ENCODE data around the gene BNIP2.
A peak's percentile ranks its signal among the peaks of the same experiment; 100 is the strongest.
"Not testable (repeated sequence)": the region's sequence is repeated elsewhere in the genome, so short reads cannot be mapped to it uniquely, and the experiment has no call there.

Gene BNIP2

DNA sequence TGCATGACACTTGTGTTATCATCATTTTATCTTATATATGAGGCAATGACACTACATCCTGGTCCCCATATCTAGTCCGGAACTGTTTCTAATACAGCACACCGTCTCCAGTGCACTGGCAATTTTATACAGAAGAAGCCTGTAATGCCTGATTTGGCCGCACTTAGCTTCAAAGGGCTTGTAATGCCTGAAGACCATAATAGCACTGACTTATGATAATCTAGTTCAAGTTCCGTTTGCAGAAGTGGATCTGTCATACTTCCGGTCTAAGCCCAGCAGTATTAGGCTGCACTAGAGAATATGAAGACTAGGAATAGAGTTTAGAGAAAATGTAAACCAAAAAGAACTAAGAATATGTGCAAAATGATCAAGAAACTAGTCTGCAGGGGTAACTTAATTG lies 1.3 kb downstream of the BNIP2 start:
- DNase-seq = no peak

DNA sequence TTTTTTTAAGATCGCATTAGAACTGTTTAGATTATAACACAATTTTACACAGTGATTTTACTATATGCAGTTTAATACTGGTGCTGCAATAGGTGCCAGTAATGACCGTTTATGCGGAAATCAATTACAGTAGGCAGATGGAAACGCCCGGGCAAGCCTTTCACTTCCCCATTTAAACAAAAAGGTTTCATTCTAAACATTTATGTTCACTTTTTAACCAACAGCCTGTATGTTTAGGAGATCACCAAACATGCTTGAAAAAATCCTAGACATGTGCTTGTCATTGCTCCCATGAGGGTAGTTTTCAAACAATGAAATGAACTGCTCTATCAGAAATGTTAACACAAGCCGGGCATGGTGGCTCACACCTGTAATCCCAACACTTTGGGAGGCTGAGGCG lies 2.7 kb downstream of the BNIP2 start:
- no peak for DNase-seq

DNA sequence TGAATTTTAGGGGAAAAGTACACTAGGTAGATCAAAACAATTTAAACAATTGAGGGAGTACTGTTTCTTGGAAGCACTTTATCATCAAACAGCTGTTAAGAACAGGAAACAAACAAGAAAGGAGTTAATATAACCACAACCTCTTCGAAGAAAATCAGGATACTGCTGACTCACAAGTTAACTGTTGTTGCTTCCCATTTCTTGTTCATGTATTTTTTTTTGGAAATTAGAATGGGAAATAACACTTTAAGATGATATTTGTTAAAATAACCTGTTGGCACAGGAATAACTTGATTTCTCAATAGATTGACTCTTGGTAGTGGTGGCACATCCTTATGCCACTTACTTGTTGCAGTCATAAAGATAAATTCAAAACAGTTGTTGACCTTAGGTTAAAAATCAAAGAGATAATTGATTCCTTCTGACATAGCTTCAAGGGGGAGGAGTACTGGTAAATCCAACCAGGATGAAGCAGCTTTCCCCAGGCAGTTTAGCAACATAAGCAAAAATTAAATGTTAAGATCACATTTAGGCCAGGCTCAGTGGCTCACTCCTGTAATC lies 3.3 kb downstream of the BNIP2 start:
- no peak for DNase-seq

DNA sequence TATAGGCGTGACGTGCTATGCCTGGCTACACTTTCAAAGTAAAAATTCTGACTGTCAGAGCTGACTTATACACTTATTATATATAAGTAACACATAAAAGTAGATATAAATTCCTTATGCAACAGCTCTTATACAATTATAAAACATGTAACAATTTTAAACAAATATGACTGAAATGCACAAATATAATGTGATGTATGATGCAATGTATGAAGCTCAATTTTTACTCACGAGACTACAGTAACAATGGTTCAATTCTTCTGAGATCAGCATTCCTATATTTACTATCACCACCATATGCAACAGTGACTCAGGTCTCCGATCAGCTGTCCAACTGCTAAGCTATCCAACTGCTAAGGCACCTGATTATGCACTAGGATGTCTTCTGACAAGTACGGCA lies 8.2 kb downstream of the BNIP2 start:
- no peak for DNase-seq

DNA sequence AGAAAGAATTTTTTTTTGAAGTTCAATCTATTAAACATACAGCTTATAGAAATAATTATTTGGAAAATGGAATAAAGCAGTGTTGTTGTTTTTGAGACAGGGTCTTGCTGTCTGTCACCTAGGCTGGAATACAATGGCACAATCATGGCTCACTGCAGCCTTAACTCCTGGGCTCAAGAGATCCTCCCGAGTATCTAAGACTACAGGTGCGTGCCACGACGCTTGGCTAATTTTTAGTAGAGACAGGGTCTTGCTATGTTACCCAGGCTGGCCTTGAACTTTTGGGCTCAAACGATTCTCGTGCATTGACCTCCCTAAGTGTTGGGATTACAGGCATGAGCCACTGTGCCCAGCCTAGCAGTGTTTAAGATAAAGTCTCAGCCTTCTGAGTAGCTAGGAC lies 8.8 kb downstream of the BNIP2 start:
- DNase-seq = no peak

DNA sequence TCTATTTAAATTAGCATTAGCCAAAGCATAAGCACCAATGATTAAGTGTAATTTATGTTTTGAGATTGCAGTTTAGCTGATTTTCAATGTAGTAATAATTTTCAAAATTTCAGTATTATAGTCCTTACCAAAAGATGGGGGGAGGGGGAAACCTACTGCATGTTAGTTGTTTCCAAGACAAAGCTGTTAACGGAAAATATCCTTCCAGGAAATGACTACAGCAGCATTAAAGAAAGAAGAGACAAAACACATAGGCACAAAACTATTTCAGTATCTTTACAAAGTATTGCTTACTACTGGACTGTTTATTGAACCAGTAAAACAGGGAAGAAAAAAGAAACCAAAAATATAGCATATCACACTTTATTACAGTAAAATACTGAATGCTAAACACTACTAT lies 10.5 kb downstream of the BNIP2 start:
- DNase-seq = no peak

DNA sequence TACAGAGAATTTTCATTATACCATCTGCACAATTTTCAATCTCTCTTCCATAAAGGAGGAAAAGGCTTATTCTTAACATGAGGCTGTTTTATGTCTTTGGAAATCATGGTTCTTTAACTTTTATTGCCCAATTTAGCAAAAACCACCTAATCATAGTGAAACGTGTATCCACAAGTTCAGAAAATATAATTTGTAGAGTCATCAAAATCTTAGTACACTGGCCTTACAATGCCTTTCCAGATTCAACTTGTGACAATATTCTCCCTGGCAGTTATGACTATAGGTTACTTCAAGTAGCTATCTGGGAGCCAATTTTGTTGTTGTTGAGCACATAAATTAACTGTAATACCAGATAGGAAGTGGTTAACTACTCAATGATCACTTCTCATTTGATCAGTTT lies 10.9 kb downstream of the BNIP2 start:
- no peak for DNase-seq

DNA sequence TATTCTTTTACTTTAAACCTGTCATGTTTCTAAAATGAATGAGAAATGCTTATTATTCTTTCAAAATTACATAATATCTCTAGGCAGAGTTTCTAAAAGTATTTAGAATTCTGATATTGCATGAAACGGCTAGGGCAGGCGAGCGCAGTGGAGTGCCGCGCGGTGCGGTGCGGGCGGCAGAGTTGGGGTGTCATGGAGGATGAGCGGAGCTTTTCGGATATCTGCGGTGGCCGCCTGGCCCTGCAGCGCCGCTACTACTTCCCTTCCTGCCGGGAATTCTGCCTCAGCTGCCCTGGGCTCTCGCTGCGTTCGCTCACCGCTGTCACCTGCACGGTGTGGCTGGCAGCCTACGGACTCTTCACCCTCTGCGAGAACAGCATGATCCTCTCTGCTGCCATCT lies 12.6 kb downstream of the BNIP2 start:
- no peak for DNase-seq

DNA sequence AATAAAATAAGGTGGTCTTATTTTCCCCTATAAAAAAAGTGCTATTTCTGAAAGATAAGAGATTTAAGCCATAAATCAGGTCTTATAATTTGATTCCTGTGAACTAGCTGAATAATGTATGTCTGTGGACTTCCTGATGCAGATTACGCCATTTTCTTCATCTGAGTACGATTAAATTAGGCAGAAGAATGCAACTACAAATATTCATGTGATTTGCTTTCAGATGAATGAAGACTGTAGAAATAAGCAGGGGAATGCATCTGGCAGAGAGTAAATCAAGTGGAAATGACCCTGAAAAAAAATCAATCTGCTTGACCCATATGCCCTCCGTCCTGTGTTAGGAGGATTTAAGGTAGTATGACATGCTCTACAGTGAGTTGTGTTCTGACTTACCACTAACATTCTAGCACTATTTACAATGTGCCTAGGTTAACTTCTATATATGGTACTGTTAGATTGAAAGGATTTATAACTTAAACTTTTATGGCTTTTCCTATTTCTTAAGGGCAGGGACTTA lies 14.7 kb downstream of the BNIP2 start:
- no peak for DNase-seq

DNA sequence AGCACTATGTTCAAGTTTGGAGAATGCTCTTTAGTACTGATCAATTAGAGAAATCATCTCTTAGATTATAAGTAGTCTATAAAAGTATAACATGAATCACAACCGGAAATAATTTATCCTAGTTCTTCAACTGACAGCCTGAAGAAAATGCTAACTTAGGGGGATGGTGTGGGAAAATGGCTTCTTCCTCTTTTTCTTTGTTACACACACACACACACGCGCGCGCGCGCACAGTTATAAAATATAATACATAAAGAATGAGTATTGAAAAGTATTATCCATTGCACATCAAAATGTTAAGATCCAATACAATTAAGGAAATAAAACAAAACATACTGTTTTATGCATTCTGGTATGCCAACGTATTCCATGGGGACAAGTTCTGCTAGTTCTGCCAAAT lies 20.6 kb downstream of the BNIP2 start:
- DNase-seq = no peak

DNA sequence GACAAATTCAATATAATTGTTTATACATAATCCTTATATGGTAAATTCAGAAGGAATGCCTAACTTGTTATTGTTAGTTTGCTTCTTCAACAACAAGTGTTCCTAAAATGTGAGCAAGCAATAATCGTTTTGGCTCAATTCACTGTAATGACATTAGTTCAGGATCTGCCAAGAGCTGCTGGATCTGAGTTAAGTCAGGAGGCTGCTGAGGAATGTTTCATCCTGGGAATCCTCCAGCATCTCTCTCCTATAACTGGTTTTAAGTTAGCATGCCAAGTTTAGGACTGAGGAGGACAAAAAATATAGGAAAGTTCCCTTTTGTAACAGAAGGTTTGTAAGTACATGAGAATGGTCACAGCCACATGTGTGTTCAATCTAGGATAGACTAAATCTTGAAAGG lies 26.9 kb downstream of the BNIP2 start:
- no peak for DNase-seq

DNA sequence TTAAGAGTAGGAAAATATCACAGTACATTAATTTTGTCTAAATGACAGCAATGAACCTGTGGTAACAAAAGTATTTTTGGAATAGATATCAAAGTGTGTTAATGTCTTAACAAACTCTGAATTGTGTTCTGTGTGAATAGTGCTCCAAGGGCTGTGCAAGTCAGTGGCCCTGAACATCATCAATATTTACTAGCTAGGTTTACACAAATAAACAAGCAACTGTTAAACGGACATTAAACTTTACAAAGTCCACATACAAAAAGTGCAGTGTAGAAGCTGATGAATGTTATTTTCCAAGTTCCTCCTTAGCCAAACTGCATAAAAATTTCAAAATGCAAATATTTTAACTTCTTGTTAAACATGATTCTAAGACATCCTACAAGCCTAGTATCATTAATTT lies 29.8 kb downstream of the BNIP2 start:
- no peak for DNase-seq

DNA sequence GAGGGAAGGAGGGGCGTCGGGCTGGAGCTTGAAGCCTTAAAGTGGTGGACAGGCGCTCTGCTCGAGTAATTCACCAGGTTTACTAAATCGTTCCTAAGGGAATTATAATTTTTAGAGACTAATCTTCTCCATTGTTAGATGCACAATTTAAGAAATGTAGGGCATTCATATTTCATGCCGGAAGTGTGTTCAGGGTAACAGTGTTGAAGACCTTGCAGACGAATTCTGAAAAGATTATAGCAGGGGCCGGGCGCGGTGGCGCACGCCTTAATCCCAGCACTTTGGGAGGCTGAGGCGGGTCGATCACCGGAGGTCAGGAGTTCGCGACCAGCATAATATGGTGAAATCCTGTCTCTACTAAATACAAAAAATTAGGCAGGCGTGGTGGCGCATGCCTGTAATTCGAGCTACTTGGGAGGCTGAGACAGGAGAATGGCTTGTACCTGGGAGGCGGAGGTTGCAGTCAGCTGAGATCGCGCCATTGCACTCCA lies 31.4 kb downstream of the BNIP2 start:
- no peak for DNase-seq

DNA sequence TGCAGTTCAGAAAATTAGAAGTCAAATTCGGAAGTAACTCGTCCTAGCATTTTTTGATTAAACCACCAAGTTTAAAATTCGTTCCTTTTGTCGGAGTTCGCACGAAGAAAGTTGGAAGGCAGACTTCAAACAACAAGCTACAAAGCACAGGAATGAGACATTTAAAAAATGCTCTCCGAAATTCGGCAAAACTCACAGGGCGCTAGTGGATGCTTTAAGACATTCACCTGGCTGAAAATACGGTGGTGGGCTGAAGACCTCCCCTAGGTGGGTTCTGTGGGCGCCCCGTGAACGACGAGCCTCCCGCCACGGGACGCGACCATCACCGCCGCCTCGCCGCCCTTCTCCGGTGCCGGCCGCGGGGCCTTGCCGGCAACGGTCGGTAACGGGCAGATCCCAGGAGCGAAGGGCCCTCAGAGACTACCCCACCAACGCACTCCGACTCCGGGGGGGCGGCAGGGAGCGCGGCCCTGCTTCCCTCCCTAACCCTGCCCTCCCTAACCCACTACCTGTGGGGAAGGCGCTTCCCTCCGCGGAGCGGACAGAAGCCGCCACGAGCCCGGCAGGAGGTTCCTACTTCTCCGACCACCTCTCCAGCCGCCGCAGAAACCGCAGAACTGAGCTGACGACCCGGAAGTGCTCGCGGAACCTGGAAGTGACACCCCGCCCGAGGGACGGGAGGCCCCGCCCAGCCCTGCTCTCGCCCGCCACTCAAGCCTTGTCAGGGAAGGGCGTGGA lies 32.1 kb downstream of the BNIP2 start, which contains the start of gene GTF2A2:
Gene GTF2A2 (minus strand): TSS at position 619 of the 738 bp plus-strand sequence. CDS start 5,238 bp downstream, outside the sequence.
- DNase-seq = peak; percentile 68

DNA sequence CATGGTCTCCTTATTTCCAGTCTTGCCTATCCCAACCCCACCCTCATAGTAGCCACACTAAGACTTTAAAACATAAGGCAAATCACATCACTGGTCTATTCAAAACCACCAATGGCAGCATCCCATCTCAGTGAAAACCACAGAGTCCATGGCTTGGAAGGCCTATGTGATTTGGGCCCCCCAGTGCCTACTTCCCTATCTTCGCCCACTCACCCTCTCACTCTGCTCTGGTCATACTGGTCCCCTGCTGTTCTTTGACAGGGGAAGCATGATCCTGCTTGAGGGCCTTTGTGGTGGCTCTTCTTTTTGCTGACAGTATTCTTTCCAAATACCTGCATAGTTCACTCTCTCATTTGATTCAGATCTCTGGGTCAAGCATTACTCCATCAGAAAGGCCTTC lies 35.1 kb downstream of the BNIP2 start:
- DNase-seq = no peak

DNA sequence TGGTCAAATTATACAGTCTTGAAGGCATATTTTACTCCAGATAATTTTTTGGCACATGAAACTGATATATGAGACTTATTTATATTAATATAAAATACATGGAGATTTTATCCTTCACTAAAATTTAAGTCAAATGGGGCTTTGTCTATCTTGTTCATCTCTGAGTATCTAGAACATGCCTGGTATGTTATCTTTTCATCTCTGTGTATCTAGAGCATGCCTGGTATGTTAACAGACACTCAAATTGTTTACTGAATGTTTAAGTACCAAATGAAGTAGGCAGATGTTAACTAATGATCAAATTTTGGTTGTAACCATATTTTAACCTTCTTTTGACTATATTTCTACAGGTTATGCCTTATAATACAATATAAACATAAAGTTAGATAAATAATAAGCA lies 39.5 kb downstream of the BNIP2 start:
- DNase-seq = no peak

DNA sequence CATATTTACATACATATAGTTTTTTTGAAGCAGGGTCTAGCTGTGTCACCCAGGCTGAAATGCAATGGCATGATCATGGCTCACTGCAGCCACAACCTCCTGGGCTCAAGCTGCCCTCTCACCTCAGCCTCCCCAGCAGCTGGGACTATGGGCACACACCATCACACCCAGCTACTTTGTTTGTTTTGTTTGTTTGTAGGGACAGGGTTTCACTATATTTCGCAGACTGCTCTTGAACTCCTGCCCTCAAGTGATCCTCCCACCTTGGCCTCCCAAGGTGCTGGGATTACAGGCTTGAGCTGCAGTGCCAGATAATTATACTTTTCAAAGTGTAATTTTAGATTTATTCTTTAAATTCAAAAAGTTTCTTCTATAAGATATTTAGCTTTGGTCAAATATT lies 42.0 kb downstream of the BNIP2 start:
- DNase-seq = no peak

DNA sequence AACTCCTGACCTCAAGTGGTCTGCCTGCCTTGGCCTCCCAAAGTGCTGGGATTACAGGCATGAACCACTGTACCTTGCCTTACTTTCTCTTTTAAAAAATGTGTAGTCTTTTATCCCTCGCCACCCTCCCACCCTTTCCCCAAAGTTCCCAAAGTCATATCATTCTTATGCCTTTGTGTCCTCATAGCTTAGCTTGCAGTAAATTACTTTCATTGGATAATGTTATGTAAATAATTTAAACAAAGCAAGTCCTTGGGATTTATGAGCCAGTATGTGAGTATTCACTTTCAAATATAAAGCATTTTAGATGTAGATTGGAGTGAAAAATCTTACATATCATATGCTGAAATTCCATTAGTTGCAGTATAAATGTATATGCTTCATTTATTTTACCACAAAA lies 42.8 kb downstream of the BNIP2 start:
- no peak for DNase-seq

DNA sequence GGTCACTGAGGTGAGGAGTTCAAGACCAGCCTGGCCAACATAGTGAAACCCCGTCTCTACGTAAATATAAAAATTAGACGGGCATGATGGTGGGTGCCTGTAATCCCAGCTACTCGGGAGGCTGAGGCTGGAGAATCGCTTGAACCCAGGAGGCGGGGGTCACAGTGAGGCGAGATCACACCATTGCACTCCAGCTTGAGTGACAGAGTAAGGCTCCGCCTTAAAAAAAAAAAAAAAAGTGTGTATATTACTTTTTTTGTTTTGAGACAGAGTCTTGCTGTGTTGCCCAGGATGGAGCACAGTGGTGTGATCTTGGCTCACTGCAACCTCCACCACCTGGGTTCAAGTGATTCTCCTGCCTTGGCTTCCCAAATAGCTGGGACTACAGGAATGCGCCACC lies 43.3 kb downstream of the BNIP2 start:
- DNase-seq = not testable (repeated sequence)

DNA sequence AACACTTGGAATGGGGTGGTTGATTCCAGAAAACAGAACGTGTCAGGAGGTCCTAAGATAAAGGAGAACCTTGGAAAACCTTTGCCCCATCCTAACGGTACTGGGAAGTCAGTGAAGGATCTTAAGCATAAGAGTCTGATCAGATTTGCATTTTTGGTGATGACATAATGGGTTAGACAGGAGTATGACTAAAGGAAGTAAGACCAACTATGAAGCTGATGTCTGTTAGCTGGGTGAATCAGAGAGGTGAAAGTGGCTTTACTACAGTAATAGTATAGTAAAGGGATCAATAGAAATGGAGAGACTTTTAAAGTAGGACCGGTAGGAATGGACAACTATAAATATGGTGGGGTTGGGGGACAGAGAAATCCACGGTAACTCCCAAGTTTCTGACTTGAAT lies 44.4 kb downstream of the BNIP2 start:
- DNase-seq = no peak

DNA sequence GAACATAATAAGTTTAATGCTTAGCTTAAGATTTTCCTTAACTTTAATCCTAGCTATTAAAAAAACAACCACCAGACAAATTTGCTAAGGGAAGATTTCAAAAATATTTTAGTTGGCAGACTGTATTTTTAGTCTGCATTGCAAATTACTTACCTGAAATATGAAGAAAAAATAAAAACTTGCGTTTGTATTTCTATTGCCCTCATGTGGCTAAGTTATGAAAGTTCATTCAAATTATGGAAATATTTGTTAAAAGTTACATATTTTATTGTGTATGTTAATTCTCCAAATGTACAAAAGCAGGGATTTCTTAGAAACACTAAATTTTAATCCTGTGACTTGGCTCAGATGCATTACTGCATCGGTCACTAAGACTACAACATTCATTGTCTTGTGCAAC lies 46.8 kb downstream of the BNIP2 start:
- DNase-seq = no peak

DNA sequence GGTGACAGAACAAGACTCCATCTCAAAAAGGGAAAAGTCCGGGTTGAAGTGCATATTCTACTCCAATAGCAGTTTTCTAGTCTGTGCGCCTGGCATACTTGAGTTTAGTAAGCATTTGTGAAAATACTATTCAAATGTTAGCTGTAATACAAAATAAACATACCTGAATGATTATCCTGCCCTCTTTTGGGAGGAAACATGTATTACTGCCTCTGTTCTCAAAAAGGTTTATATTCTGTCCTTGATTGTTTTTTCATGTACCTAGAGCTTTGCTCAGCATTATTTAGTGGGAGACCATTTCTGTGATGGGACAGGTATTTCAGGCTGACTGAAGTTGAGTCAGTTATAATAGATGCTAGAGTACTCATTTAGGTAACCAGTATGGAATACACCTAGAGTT lies 51.6 kb downstream of the BNIP2 start:
- DNase-seq = not testable (repeated sequence)

DNA sequence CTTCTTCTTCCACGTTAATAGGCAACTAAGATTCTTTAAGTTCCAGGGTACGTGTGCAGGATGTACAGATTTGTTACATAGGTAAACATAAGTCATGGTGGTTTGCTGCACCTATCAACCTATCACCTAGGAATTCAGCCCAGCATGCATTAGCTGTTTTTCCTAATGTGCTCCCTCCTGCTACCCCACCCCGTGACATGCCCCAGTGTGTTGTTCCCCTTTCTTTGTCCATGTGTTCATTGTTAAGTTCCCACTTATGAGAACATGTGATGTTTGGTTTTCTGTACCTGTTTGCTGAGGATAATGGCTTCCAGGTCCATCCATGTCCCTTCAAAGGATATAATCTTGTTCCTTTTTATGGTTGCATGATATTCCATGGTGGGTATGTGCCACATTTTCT lies 52.9 kb downstream of the BNIP2 start:
- no peak for DNase-seq

DNA sequence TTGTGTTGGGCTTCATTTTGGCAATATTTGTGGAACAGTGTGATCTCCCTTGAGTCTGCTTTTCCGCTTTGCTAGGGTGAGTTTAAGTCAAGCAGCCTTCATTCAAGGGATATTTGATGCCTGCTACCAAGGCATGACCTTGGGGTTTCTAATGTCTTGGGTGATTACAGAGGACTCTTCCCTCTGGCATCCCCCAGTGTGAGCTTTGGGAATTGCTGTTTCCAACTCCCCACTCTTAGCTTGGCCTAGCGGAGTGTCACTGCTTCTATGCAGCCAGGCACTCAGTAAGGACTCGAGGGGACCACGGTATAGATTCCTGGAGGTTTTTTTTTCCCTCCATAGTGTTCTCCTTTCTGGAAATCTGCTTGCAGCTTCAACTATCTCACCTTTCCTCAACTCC lies 56.4 kb downstream of the BNIP2 start:
- no peak for DNase-seq

DNA sequence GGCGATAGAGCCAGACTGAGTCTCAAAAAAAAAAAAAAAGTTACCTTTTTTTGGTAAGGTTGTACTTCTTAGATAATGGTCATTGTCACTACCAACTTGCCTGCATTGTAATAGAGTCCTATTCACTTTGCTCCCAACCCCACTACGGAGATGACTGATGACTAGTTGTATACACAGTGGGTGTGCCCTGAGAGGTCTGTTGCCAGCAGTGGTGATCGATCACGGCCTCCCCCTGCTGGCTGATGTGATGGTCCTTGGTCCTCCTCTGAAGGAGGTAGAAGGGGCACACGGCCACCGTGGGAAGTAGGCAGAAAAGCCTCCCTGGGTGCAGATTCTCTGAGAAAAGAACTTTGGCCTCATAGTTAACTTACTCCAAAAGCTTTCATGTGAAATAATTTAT lies 66.8 kb downstream of the BNIP2 start:
- DNase-seq = no peak
